Endothelial cell of umbilical vein (primary cell): ENCODE measurements around the gene AQR. TPM values are rescaled to one million over a fixed set of nuclear protein-coding genes. Genes with fewer than 3 reads are reported as not detected.
"Not testable (repeated sequence)": the region's sequence is repeated elsewhere in the genome, so short reads cannot be mapped to it uniquely, and the experiment has no call there.

ENCODE experiments used
- BruUV-seq: library from RNA; stranded (reverse); fragments of 400-500 nt; replicated peaks from 2 replicates; lab custom pipeline; 2021; lab: Mats Ljungman, UMichigan
- CTCF ChIA-PET: fragments of 300-600, 350-600 bp; sonication (Branson Sonifier 250); formaldehyde crosslinking; loops from one replicate; lab custom pipeline; 2021; ENCODE audit warnings: antibody characterized with exemption, inconsistent platforms; lab: Charles Lee
- POLR2A ChIA-PET: fragments of 300-600, 350-600 bp; sonication (Branson Sonifier 250); formaldehyde crosslinking; loops from one replicate; lab custom pipeline; 2021; ENCODE audit warnings: antibody characterized with exemption, inconsistent platforms; lab: Charles Lee
- DNase-seq: peaks from one replicate; pipeline ENCODE4 v3.0.0-alpha.2; 2011; ENCODE audit warnings: low read depth, low spot score
- FAIRE-seq: peaks from 2 replicates; lab custom pipeline; 2011; peaks lifted over from hg19 to GRCh38; lab: Jason Lieb, UNC
- H2AFZ ChIP-seq: 2 replicates; pipeline ENCODE4 v1.6.0; 2012; ENCODE audit warnings: low read depth, low read length, control low read depth, inconsistent platforms
- H3K27ac ChIP-seq: 2 replicates; pipeline ENCODE4 v1.5.1; 2011; ENCODE audit warnings: low read depth, mild to moderate bottlenecking, control low read depth, low read length, moderate library complexity; ENCODE audit not compliant: insufficient read depth
- H3K27me3 ChIP-seq, 2 experiments: 2 replicates each; pipeline versions ENCODE4 v1.6.0 to v1.6.1; 2011; ENCODE audit warnings: low read length in 2 of 2, mixed read lengths in 1 of 2; ENCODE audit not compliant: control insufficient read depth in 2 of 2, insufficient read depth in 2 of 2
- H3K36me3 ChIP-seq, 2 experiments: 2 replicates in 1 of 2; 3 replicates in 1 of 2; pipeline ENCODE4 v1.5.1; 2011; ENCODE audit warnings: low read length in 2 of 2, mild to moderate bottlenecking in 1 of 2, moderate library complexity in 1 of 2; ENCODE audit not compliant: control insufficient read depth in 2 of 2, insufficient read depth in 2 of 2; ENCODE audit errors: extremely low read depth in 1 of 2
- H3K4me1 ChIP-seq: 3 replicates; pipeline ENCODE4 v1.5.1; 2011; ENCODE audit warnings: mild to moderate bottlenecking, low read length; ENCODE audit not compliant: control insufficient read depth, insufficient read depth; ENCODE audit errors: extremely low read depth
- H3K4me2 ChIP-seq: 2 replicates; pipeline ENCODE4 v1.6.1; 2011; ENCODE audit warnings: low read length, control low read depth, mixed read lengths; ENCODE audit not compliant: insufficient read depth
- H3K4me3 ChIP-seq, 3 experiments: fragments of 200-600 bp in 1 of 3; sonication (generic), shearing (Covaris generic) in 1 of 3; replicated peaks in 1 of 3; 2 replicates each; pipeline ENCODE4 v1.5.1; 2011 to 2016; ENCODE audit warnings: control low read depth in 3 of 3, low read length in 3 of 3, mild to moderate bottlenecking in 2 of 3, inconsistent platforms in 1 of 3, low read depth in 1 of 3, moderate library complexity in 1 of 3; ENCODE audit not compliant: insufficient read depth in 1 of 3
- H3K79me2 ChIP-seq: 2 replicates; pipeline ENCODE4 v1.6.0; 2012; ENCODE audit warnings: low read length, inconsistent platforms; ENCODE audit not compliant: control insufficient read depth, insufficient read depth
- H3K9ac ChIP-seq: replicated peaks from 2 replicates; pipeline ENCODE3; 2011; ENCODE audit warnings: low read length, control low read depth; ENCODE audit not compliant: insufficient read depth; ENCODE audit errors: extremely low read depth
- H3K9me1 ChIP-seq: replicated peaks from 3 replicates; pipeline ENCODE4 v1.6.0; 2011; ENCODE audit warnings: mild to moderate bottlenecking, low read length; ENCODE audit not compliant: control insufficient read depth, insufficient read depth; ENCODE audit errors: extremely low read depth
- H3K9me3 ChIP-seq: replicated peaks from 2 replicates; pipeline ENCODE4 v1.5.1; 2012; ENCODE audit warnings: low read length, inconsistent platforms; ENCODE audit not compliant: control insufficient read depth, insufficient read depth
- H4K20me1 ChIP-seq: replicated peaks from 2 replicates; pipeline ENCODE3; 2011; ENCODE audit warnings: mild to moderate bottlenecking, low read length; ENCODE audit not compliant: control insufficient read depth, insufficient read depth; ENCODE audit errors: extremely low read depth
- CTCF ChIP-seq, 2 donors: IDR thresholded peaks; 1 replicate in 1 of 2; 2 replicates in 1 of 2; pipeline ENCODE4 v1.5.1; 2011; ENCODE audit warnings: low read length in 2 of 2, mild to moderate bottlenecking in 2 of 2, moderate library complexity in 2 of 2, control low read depth in 1 of 2, inconsistent platforms in 1 of 2, low read depth in 1 of 2; ENCODE audit not compliant: insufficient read depth in 1 of 2; ENCODE audit errors: extremely low read depth in 1 of 2
- EZH2 ChIP-seq: IDR thresholded peaks from 2 replicates; pipeline ENCODE4 v1.6.1; 2012; ENCODE audit warnings: borderline replicate concordance, low read depth, mild to moderate bottlenecking, moderate library complexity, low read length, inconsistent platforms; ENCODE audit not compliant: severe bottlenecking
- GATA2 ChIP-seq: IDR thresholded peaks from 2 replicates; pipeline ENCODE4 v1.7.0; 2011; ENCODE audit warnings: low read depth, mild to moderate bottlenecking, moderate library complexity, mixed read lengths, low read length; ENCODE audit not compliant: insufficient read length, insufficient read depth
- JUN ChIP-seq: IDR thresholded peaks from 2 replicates; pipeline ENCODE4 v1.6.1; 2011; ENCODE audit warnings: borderline replicate concordance, low read depth; ENCODE audit not compliant: insufficient read length, insufficient read depth
- POLR2A ChIP-seq: IDR thresholded peaks from 2 replicates; pipeline ENCODE4 v1.6.1; 2012; ENCODE audit warnings: low read depth, mild to moderate bottlenecking, control low read depth, low read length
- POLR2AphosphoS5 ChIP-seq: IDR thresholded peaks from 2 replicates; pipeline ENCODE4 v1.6.1; 2012; ENCODE audit warnings: low read depth, mild to moderate bottlenecking, control low read depth, low read length, moderate library complexity; ENCODE audit not compliant: insufficient read depth
- dilution Hi-C: fragments of 300-500 bp; cut with MboI; formaldehyde crosslinking; loops from one replicate; pipeline ENCODE4 v1.15.0; 2019; ENCODE audit warnings: low sequenced_read_pairs; ENCODE audit not compliant: extremely low pct_ligation_motif_present
- intact Hi-C: fragments of 100-400 bp; cut with micrococcal nuclease; formaldehyde crosslinking; loops from one replicate; pipeline ENCODE4 v1.10.0; 2022
- polyA plus RNA-seq, 4 experiments: library from polyadenylated mRNA; depleted of rRNA in 3 of 4; stranded (reverse) in 3 of 4; unstranded in 1 of 4; fragments of >200 nt; gene quantifications; 2 replicates each; pipeline versions ENCODE4 v1.2.1 to v1.2.3, GENCODE V29; 2011 to 2012; ENCODE audit warnings: missing spikeins in 1 of 4
- total RNA-seq: library from RNA; stranded (reverse); gene quantifications from 2 replicates; pipeline ENCODE4 v1.2.3, GENCODE V29; 2021
- TF ChIP-seq, protein P1 (sequence below): IDR thresholded peaks from 2 replicates; pipeline ENCODE4 v1.6.1; 2011; ENCODE audit not compliant: insufficient read depth, insufficient read length

The AQR gene
- total and polyA plus RNA-seq, 2 donors (not counting 3 experiments of a cell fraction or from before 2014, with no cell fraction given) = 18.7 to 37.5 TPM

GRCh38 chr15:34944936-34945335 is 24.6 kb downstream of the AQR start:
- Histone ChIP-seq H3K9ac (no peak overlapping the region), H3K27ac (no peak overlapping the region), H3K9me3 (no peaks in the 10 kb centered on the region), H3K4me1 (peaks cover 5% of the 10 kb centered on the region), H3K4me3 (no peak overlapping the region), H3K27me3 (no peaks in the 10 kb centered on the region), H3K4me2 (no peak overlapping the region), H2AFZ (no peak overlapping the region), H4K20me1 (no peaks in the 10 kb centered on the region), H3K9me1 (no peaks in the 10 kb centered on the region), H3K36me3 (peaks cover 6% of the 10 kb centered on the region in 2 experiments), H3K79me2 (no peaks in the 10 kb centered on the region)
- intact Hi-C loops (no loop called here), dilution Hi-C loops (no loop called here)
- TF ChIP-seq GATA2 (no peak), EZH2 (no peak), POLR2A (no peak), JUN (no peak)
- POLR2A ChIA-PET = no interaction called here
- no TSS peak for BruUV-seq
- CTCF ChIA-PET = interaction anchor here (1.7 to 1.8 kb wide), 2 partner anchors 24 to 25 kb away, joined by 7 read pairs; partner anchors contain the start of gene AQR
- DNase-seq = no peak
- no peak for FAIRE-seq

DNA sequence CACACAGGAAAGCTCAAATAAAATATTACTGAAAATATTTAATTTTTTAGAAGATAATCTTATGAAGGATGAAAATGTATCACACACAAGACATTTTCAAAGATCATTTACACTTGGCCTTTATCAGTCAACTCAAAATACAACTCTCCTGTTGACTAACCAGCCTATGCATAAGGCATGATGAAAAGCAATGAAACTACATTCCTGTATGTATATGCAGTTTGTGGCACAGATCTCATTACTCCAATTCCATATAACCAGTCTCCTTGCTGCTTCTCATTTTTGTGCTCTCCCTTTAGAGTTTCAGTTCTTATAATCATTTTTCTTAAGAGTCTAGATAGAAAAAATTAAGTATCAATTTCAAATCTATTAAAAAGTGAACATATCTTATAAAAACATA is 25.8 kb downstream of the AQR start:
- Histone ChIP-seq H3K9ac (no peak overlapping the region), H3K27ac (no peak overlapping the region), H3K9me1 (no peaks in the 10 kb centered on the region), H3K4me3 (no peak overlapping the region), H3K79me2 (no peaks in the 10 kb centered on the region), H3K27me3 (no peaks in the 10 kb centered on the region), H3K4me2 (no peak overlapping the region), H2AFZ (no peak overlapping the region), H3K4me1 (peaks cover 5% of the 10 kb centered on the region), H3K9me3 (no peaks in the 10 kb centered on the region), H4K20me1 (no peaks in the 10 kb centered on the region), H3K36me3 (peaks cover 8 to 11% of the 10 kb centered on the region in 2 experiments)
- FAIRE-seq (no peak), DNase-seq (no peak)
- no TSS peak for BruUV-seq
- ChIA-PET POLR2A (no interaction called here), CTCF (interaction anchor here (1.7 to 1.8 kb wide), 2 partner anchors 23 to 26 kb away, joined by 7 read pairs; partner anchors contain the start of gene AQR)
- intact Hi-C loops (no loop called here), dilution Hi-C loops (no loop called here)
- TF ChIP-seq, protein P1, sequence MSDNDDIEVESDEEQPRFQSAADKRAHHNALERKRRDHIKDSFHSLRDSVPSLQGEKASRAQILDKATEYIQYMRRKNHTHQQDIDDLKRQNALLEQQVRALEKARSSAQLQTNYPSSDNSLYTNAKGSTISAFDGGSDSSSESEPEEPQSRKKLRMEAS = no peak
- no peak for TF ChIP-seq JUN
- no peak for TF ChIP-seq POLR2AphosphoS5
- no peak for TF ChIP-seq CTCF (IDR thresholded peaks at IDR 0.05; ENCODE audit: extremely low read depth in 1 of 2, insufficient read depth in 1 of 2, low read depth in 1 of 2, low read length in 2 of 2)

DNA sequence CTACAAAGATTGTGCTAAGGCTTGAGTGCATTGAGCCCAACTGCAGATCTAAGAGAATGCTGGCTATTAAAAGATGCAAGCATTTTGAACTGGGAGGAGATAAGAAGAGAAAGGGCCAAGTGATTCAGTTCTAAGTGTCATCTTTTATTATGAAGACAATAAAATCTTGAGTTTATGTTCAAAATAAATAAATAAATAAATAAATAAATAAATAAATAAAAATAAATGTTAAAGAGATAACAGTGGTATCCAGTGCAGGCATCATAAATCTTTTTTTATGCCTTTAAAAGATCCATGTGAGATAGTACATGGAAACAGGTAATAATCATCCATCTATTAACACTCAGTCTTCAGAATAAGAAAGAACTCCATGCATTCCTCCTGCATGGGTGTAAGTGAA is 26.3 kb downstream of the AQR start:
- intact Hi-C loops, POLR2A ChIA-PET, H3K79me2 ChIP-seq, H4K20me1 ChIP-seq, H3K4me2 ChIP-seq, BruUV-seq, DNase-seq, H3K9me3 ChIP-seq, dilution Hi-C loops, H3K4me3 ChIP-seq, H3K4me1 ChIP-seq, H3K27me3 ChIP-seq, H3K27ac ChIP-seq, FAIRE-seq, H3K9ac ChIP-seq, H3K9me1 ChIP-seq, H2AFZ ChIP-seq: not testable (repeated sequence)
- H3K36me3 ChIP-seq = peaks cover 9 to 10% of the 10 kb centered on the region in 2 experiments
- CTCF ChIA-PET = interaction anchor here (1.8 kb wide), 1 partner anchor 26 kb away, joined by 7 read pairs; the partner anchor contains the start of gene AQR
